Cardiac fibroblast (primary cell): ENCODE measurements around the gene ING2.
A peak's percentile ranks its signal among the peaks of the same experiment; 100 is the strongest.

ENCODE experiments used
- DNase-seq, 2 donors: peaks; one replicate each; pipeline versions ENCODE4 v3.0.0 to v3.0.0-alpha.2; 2010; ENCODE audit warnings: low read depth in 2 of 2
- H3K4me3 ChIP-seq, 2 donors: replicated peaks in 1 of 2; 1 replicate in 1 of 2; 2 replicates in 1 of 2; pipeline ENCODE4 v1.5.1; 2011; ENCODE audit warnings: low read depth in 2 of 2, low read length in 2 of 2, mild to moderate bottlenecking in 2 of 2, moderate library complexity in 1 of 2
- CTCF ChIP-seq: IDR thresholded peaks from one replicate; pipeline ENCODE4 v1.5.1; 2011; ENCODE audit warnings: low read depth, mild to moderate bottlenecking, low read length, inconsistent platforms

Gene ING2

DNA sequence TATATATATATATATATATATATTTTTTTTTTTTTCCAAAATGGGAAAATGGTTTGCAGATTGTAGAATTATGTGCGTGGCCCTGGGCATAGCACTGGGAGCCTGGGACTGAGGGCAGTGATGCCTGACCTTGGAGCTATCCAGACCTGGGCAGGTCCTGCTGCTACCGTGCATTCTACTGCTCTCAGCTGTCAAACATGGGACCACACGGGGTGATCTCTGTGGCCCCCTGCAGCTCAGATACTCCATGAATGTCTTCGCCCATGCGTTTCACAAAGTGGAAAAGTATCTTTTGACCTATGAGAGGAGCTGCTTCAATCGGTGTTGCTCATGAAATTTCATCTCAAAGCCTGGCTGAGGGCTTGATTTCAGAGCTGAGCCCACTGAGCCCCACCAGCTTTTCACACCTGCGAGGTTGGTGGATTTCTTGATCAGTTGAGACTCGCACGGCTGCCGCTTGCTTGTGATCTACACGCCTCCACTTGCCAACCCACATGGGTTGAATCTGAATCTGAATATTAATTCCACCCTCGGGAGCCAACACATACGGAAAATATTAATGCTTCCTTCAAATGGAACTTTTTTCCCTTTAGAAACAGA, 35.7 kb downstream of the ING2 start:
- H3K4me3 ChIP-seq, result no peak overlapping the region
- TF ChIP-seq CTCF, result no peak
- no peak for DNase-seq

- peak in 1 of 2 donors; percentile 29 for DNase-seq
- TF ChIP-seq CTCF, result no peak
- no peak overlapping the region for H3K4me3 ChIP-seq
These were observed 36.3 kb downstream of the ING2 start for GRCh38 chr4:183541010-183541751.

DNA sequence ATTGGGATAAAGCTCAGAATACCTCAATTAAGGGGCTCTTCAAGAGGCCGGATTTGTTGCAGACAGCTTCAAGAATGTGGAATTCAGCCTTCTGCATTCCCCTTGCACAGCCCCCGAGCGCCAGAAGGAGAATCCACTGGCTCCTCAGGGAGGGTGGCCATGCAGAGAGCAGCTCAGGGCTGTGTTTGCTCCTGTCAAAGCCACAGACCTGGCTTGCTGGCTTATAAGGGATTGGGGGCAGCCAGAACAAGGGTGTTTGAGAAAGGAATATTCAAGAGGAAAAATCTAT, 36.8 kb downstream of the ING2 start:
- H3K4me3 ChIP-seq, result no peak overlapping the region
- TF ChIP-seq CTCF, result no peak
- DNase-seq, result no peak

DNA sequence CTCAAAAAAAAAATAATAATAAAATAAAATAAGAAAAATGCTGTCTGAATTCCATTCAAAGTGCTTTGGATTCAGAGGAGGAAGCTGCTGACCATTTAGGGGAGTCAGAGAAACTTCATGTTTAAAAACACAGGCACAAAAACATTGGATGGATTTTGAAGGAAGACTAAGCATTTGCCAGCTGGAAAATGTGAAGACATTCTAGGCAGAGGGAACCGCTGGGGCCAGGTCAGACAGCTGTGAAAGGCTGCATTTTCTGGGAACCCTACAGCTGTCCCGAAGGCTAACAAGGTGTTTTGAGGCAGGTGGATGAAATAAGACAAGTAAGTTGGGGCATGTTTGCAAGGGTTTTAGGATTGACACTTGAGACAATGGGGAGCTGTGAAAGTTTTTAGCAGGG, 38.6 kb downstream of the ING2 start:
- TF ChIP-seq CTCF, result no peak
- DNase-seq, result no peak
- no peak overlapping the region for H3K4me3 ChIP-seq

- H3K4me3 ChIP-seq, result no peak overlapping the region
- no peak for TF ChIP-seq CTCF
- DNase-seq, result peak in 1 of 2 donors; percentile 28
These were observed 39.3 kb downstream of the ING2 start for GRCh38 chr4:183544109-183544508.

- no peak overlapping the region for H3K4me3 ChIP-seq
- DNase-seq, result no peak
- TF ChIP-seq CTCF, result no peak
These were observed 41.5 kb downstream of the ING2 start for GRCh38 chr4:183546376-183546775.

DNA sequence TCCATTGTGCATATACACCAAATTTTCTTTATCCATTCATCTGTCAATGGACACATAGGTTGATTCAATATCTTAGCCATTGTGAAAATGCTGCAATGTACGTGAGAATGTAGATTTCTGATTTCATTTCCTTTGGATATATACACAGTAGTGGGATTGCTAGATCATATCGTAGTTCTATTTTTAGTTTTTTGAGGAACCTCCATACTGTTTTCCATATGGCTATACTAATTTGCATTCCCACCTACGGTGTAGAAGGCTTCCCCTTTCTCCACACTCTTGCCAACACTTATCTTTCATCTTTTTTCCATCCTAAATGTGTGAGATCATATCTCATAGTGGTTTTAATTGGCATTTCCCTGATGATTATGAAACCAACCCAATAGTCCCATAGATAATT, 43.4 kb downstream of the ING2 start:
- no peak for TF ChIP-seq CTCF
- H3K4me3 ChIP-seq, result no peak overlapping the region
- no peak for DNase-seq
